Sciatic nerve (tissue), 2 donors: Measurements from ENCODE around the gene ARL15. TPM values are rescaled to one million over a fixed set of nuclear protein-coding genes. Genes with fewer than 3 reads are reported as not detected.
A peak's percentile ranks its signal among the peaks of the same experiment; 100 is the strongest.

Experiments used
- ATAC-seq: fragments of 200-7000 bp; cut with Tn5 transposase; one replicate; pipeline ENCODE4 v1.9.1; 2020; ENCODE audit warnings: mild to moderate bottlenecking, moderate library complexity
- DNase-seq: peaks from one replicate; pipeline ENCODE4 v3.0.0-alpha.2; 2020; ENCODE audit warnings: low spot score
- intact Hi-C: fragments of 100-400 bp; cut with DNase I; formaldehyde crosslinking; loops from one replicate; pipeline ENCODE4 v1.14.2; 2022
- total RNA-seq: library from RNA; stranded (reverse); fragmentation: NEBNext Ultra II Directional; extraction: Animal tissue kit (Norgen Biotek cat#: 25700); gene quantifications from one replicate; pipeline ENCODE4 v1.2.1, GENCODE V29; 2021
- donor health status: DM: no; HTN: no; CAD: no.
- donor health status: DM: no; HTN: no; CAD: no.

The ARL15 gene
- total RNA-seq, 1 donor from 2014 or later: 30.9 TPM

DNA sequence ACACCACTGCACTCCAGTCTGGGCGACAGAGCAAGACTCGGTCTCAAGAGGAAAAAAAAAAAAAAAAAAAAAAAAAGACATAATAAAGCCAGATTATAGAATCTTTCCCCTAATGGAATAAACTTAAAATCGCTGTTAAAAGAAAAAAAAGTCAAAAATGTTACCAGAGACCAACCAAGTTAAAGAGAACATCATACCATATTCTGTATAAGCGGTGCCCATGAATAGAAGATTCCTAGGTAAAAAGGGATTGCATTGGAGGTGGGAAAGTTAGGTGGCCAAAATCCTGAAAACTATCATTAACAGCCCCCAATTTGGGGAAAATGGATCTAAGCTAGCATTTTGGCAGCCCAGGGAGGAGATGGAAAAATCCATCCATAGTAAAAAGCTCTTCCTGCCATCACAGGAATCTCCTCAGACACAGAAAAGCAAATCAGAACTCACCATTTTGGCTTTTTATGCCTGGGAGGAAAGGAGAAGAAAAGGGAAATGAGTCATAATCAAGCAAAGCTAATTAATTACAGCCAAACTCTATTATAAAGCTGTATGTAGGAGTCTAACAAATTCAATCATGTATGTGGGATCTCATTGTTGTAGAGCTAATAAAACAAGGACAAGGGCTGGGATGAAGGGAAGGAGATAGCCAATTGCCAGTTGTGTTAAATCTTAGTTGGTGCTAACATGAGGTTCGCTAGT lies 363.8 kb downstream of the ARL15 start:
- intact Hi-C loops: no loop called here
- DNase-seq: no peak
- no peak for ATAC-seq

DNA sequence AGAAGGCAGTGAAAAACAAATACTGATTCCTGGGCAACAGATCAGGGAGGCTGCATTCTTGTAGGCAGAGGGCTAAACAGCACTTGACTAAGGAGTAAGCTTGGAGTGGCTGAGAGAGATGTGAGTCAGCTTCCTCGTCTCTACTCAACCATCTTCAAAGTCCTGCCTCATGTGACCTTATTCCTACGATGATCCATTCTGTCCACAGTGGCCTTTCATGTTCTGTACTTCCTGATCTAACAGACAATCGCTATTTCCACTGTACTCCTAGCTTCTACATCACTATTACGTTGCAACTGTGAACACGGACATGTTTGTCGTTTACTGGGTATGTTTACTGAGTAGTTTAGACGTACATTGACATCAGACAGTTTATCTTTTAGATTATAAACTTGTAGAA lies 365.4 kb downstream of the ARL15 start:
- DNase-seq: no peak
- intact Hi-C loops: no loop called here
- ATAC-seq: no peak

DNA sequence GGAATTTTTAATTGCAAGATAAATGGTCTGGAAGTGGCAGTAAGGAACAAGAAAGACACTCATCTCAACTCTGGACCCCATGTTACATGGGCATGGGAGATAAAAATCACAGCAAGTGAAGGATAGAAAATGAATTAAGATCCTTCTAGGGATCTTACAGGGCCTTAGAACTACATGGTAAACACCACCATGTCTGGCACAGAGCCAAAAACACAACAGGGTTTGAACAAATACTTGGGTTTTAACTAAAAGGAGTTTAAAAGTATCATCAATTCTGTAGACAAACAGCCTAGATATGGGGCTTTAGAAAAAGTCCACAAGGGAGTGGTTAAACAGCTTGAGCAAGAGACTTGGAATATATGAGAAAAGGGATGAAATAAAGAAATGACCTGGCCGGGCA lies 366.4 kb downstream of the ARL15 start:
- DNase-seq (no peak), ATAC-seq (no peak)
- intact Hi-C loops: no loop called here

DNA sequence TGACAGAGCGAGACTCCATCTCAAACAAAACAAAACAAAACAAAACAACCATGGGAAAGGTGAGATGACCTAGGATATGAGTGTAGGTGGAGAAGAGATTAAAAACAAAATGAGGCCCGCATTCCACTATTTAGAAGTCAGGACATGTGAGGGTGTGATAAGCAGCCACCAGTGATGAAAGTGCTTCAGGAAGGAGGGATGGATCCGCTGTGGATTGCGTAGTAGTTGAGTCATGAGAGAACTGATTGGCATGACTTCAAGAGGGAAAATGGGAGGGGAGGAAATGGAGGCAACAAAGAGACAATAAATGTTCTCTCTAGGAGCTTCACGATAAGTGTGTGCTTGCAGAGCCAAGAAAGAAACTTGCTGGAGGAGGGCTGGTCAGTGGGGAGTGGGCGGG lies 367.6 kb downstream of the ARL15 start:
- ATAC-seq: peak; percentile 15
- no peak for DNase-seq
- intact Hi-C loops: no loop called here

DNA sequence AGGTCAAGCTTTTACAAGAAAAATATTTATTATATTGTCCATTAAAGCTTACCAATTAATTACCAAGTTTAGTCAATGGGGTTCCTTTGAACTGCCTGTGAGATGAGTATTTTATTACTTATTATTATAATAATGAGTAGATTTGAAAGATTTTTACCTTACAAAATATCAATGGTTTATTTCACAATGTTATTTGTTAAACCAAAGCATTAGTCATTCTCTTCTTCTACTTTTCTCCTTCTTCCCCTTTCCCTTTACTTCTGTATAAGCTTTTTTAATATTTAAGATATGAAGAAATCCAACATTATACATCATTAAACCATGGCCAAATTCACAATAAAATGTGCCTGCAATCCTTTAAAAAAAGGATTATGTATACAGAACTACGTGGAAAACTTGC lies 369.5 kb downstream of the ARL15 start:
- ATAC-seq (no peak), DNase-seq (no peak)
- intact Hi-C loops: no loop called here

DNA sequence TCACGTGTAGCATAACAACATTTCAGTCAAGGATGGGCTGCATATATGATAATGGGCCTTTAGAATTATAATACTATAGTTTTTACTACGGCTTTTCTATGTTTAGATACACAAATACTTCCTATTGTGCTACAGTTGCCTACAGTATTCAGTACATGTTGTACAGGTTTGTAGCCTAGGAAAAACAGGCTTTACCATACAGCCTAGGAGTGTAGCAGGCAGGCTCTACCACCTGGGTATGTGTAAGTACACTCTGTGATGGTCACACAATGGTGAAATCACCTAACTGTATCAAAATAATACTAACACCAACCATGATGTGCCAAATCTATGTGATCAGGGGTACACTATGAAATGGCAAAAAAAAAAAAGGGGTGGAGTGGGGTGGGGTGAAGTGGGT lies 372.9 kb downstream of the ARL15 start:
- DNase-seq: no peak
- intact Hi-C loops: no loop called here
- ATAC-seq: no peak

DNA sequence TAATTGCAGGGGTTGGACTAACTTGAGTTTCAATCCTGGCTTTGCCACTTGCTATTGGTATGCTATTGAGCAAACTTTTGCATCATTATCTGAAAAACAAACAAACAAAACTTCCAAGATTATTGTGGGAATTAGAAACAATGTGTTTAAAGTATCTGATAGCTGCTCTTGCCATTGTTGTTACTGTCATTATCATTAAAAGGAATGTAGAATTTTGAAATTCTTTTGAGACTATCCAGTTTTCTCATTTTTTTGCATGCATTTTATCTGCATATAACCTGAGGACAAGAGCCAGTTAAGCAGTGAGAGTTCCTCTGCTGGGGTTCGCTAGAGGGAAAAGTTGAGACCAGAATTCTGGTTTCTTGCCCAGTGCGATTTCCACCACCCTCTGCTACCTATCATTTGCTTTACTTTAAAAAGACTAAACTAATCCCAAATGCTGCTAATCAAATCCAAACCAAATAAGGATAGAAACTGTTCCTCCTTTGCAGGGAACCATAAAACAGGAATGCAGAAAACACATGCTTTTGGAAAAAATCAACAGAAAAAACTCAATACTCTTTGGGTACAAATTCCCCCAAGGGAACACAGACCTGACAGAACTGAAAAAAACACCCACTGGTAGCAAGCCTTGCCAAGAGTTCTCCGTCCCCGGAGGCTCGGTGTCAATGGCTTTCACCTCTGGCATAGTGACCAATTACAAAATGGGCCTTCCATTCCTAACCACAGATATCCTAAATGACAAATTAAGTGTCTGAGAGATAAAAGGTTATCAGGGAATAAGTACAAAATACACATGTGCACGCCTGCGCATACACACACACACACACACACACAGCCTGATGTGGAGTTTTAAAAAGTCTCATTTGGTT lies 373.7 kb downstream of the ARL15 start:
- DNase-seq (no peak), ATAC-seq (peak; percentile 88)
- intact Hi-C loops: no loop called here

DNA sequence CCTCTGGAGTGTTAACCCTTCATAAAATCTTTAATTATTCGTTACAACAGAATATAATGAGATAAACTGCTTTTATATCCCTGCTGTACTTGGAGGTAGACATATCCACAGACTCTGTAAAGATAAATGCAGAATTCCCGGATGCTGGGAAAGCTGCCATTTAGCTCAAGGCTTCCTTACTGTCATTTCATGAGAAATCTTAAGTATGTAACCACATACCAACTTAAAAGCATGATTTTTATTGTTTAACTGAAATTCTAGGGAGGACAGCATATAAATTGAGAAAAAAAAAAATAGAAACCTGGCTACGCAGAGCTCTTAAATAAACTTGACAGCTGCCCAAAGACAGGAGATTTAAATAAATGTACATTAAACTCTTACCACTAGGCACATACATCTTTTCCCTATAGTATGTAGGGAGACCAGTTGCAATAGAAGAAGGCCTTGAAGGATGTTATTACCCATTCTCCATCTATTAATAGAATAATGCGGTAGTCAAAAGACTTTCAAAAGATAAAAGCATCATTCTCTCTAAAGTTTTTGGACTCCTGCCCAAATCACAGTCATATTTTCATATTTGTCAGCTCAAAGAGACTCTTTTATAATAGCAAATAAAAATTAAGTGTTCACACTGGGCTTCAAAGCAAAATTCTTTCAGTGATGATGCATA lies 376.1 kb downstream of the ARL15 start:
- intact Hi-C loops: no loop called here
- DNase-seq (no peak), ATAC-seq (no peak)

DNA sequence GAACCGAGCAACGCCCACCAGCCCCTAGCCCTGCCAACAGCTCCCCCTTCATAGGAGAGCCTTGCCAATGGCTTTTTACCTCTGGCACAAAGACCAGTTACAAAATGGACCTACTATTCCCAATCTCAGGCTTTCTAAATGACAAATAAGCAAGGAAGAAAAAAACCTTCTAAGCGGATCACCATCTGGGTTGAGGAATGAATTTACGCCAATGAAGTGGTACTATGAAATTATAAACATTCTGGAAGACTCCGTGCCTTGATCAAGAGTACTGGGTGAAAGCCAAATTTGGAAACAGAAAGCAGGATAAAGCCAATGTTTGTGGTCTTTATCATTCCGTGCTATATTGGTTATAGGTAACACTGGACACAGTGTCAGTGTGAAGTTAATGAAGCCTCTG lies 378.0 kb downstream of the ARL15 start:
- DNase-seq: no peak
- ATAC-seq: no peak
- intact Hi-C loops: no loop called here

DNA sequence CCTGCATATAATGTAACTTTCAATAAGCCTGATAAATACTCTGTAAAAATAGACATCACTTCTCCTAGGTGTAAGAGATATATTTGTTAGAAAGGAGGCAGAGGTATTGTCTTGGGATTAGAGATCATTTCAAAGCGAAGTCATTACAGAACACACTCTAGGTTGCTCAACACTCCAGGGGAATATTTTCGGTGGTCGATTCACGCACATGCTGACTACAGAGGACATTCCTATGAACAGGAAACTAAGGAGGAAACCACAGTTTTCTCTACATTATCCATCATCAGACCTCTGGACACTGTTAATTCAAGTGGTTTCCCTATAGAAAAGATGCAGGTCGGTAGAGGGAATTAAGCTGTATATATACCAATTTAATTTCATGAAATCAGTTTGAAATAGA lies 379.9 kb downstream of the ARL15 start:
- ATAC-seq (peak; percentile 39), DNase-seq (no peak)
- intact Hi-C loops: loop anchor here (2.0 kb wide), 1 partner anchor 68 kb away; no protein-coding TSS in a partner anchor

DNA sequence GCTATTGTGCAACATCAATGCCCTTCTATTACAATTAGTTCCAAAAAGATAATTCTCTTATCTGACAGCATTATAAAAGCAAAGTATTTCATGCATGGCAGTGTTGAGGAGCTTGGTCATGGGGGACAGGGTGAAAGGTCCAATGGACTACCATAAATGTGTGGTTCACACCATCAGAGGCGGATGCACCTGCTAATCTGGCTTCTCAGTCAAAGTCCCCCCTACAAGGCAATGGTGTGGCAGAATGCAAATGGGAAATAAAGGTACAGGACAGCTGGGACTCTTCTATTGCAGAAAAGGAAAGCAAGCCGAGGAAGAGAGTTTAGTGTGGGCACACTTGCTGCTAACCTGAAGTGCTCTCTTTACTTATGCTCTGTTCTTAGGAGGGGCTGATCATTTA lies 380.8 kb downstream of the ARL15 start:
- ATAC-seq: no peak
- intact Hi-C loops: no loop called here
- DNase-seq: no peak

DNA sequence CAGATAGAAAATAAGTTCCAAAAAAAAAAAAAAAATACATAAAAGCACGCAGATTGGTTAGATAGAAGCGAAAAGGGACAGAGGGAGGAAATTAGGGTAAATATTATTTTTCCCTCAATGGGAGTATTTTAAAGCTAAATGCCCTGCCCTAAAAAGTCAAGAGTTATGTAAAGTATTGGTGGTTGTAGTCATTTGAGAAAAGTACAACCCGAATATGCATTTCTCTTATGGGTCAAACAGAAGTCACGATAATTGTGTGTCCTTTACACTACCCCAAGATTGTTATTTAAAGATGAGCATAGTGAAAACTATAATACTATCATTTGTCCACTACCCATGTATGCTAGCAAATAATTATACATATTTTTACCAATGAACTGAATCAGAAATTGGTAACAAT lies 381.2 kb downstream of the ARL15 start:
- intact Hi-C loops: no loop called here
- no peak for DNase-seq

DNA sequence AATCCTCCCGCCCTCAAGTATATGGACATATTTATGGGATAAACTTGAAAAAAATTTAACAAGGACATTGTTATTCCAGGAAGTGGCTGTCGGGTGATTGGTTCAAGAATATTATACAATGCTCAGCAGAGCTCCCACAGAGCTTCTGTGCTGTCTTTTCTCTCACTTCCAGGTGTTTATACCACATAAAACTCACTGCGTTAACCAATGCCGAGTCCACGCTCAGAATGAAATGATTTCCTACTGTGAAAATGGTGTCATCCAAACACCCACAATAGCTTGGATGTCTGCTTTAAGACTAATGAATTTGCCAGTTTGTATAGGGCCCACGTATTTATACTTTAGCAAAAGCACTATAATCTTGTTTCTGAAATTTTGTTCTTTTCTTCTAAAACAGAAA lies 381.7 kb downstream of the ARL15 start:
- intact Hi-C loops: no loop called here
- DNase-seq: no peak
- no peak for ATAC-seq

More for the DNA sequence above, 381.2 kb downstream of the ARL15 start:
- ATAC-seq: no peak

DNA sequence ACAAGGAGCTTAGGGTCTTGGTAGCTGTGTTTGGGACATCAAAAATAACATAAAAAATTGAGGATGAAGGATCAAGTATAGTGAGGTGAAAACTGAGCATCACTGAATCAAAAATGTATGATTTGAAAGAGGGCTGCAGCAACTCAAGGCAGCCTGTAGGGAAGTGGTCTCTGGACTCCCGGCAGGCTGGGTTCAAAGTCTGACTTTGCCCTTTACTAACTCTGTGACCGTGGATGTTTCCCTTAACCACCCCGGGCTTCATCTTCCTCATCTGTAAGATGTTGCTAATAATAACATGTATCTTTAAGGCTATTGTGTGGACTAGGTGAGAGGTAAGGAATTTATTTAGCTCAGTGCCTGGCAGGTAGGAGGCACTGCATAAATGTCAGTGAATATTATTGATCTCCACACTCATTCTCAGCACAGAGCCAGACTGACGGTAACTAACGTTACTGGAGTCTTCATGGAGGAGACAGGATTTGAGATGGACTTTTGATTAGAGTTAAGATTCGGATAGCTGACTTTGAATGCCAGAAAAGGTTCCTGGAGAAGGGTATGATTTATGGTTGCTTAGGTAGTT lies 382.6 kb downstream of the ARL15 start:
- DNase-seq (no peak), ATAC-seq (no peak)
- intact Hi-C loops: no loop called here

DNA sequence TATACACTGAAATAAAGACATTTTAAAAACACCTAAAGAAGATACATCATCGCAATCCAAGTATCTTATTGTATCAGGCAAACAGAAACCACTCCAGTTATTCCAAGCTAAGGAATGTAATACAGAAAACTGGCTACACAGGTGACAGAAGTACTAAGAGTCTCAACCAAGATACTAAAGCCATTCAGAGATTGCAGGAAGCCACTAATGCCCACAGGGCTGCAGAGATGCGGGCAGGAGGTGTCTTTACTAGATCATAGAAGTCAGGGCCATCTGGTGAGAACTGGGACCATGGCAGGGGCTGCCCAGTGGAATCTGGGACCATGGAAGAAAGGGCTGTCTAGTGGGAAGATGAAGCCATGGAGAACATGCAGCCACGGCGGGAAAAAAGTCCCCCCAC lies 384.3 kb downstream of the ARL15 start:
- no peak for DNase-seq
- no peak for ATAC-seq
- intact Hi-C loops: no loop called here

DNA sequence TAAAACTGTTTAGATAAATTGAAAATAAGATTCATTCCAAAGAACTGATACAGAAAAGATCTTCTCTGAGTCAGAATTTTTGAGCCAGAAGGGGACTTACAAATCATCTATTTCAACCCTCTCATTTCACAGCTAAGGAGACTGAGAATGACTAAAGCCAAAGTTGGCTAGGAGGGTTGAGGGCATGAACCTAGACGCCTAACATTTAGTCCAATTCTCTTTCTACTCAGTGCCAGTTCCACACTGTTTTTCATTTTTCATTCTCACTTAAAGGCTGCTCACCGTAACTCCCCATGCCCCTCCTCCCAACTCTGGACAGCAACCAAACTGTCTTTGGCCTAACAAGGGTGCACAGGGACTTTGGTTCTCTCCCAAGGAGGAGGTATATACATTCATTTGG lies 386.0 kb downstream of the ARL15 start:
- ATAC-seq: no peak
- intact Hi-C loops: no loop called here
- DNase-seq: no peak

DNA sequence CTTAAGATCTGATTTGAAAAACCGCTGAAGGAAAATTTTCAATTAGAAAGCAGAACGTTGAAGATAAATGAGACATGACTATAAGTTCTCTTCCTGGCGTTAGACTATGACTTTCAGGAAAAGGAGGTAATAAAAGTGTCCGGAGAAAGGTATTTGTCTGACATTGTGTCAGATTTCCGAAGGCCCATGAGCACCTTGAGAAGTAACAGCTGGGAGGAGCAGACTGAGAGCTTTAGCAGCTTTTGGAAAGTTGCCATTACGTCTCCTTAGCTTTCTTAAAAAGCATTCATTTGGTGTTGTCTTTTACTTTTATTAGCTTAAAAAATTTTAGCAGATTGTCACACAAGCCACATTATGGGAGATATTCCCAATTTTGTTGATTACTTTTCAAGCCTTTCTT lies 386.4 kb downstream of the ARL15 start:
- DNase-seq (no peak), ATAC-seq (no peak)
- intact Hi-C loops: no loop called here

DNA sequence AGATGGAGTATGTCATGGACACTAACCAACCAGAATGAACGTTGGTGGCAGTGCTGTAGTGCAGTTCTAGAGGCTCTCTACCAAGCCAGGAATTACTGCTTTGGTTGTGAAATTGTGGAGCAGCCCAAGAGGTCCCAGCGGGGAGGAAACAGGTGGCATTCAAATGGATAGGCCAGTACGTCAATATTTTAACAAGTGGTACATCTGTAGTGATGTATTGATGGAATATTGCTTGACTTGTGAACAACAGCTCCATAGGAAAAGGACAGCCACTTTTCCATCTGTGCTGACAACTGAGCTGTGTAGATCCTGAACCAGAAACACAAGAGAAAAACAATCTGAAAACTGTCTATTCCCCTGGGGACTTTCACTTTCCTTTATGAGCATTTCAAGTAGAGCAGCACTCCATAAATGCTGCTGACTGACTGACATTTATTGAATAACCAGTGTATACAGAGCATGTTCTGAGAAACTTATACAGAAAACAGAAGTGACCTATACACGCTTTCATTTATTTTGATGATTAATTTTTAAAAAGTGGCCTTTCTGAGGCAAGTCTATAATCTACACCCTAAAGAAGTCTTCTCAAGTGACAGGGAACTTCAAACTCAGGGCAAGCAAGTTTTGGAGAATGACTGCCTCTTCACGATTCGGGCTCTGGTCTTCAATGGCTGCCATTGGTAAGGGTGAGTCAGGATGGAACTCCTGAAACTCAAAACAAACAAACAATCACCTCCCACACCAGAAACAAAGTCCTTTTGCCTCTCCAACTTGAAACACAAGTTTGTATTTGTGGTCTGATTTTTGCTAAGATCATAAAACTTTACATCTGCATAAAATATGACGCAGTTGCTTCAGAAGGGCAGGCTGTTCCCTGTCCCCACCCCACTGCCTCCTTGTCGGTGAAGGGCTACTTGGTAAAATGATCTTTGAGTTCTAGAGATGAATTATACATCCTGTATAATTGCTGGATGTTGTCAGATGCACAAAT lies 387.6 kb downstream of the ARL15 start:
- intact Hi-C loops: no loop called here
- DNase-seq (no peak), ATAC-seq (no peak)

DNA sequence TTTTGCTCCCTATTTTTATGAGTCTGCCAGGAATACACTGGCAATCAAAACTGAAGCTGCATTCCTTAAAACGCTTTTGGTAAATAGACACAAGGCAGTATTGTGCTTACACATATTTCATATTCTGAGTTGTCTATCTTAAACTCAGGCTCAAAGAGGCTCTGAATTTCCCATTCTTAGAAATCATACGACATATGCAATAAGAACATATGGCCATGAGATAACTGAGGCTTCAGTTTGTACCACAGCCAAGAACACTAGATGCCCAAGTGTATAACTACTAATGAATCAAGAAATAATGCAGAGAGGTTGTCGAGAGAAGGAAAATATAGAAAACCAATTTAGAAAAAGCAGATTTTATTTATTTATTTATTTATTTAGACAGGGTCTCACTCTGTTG lies 392.5 kb downstream of the ARL15 start:
- intact Hi-C loops: no loop called here
- ATAC-seq: no peak
- no peak for DNase-seq
